SK-N-SH treated with all-trans-retinoic acid at 6 μM for 48 hours (cell line): ENCODE data around the gene MSS51.
"Not testable (repeated sequence)": the region's sequence is repeated elsewhere in the genome, so short reads cannot be mapped to it uniquely, and the experiment has no call there.

Experiments used
- ATAC-seq: fragments of 200-7000 bp; cut with Tn5 transposase; 3 replicates; pipeline ENCODE4 v1.9.1; 2020; ENCODE audit warnings: mild to moderate bottlenecking, moderate library complexity
- ARNTL ChIP-seq: fragments of 450-650 bp; formaldehyde crosslinking; IDR thresholded peaks from 2 replicates; pipeline ENCODE4 v1.5.0; 2020; ENCODE audit warnings: low read depth, mild to moderate bottlenecking, moderate library complexity, borderline replicate concordance
- BACH2 ChIP-seq: fragments of 250-450 bp; sonication (Bioruptor Pico); IDR thresholded peaks from 2 replicates; pipeline ENCODE4 v1.9.0; 2021; ENCODE audit warnings: mild to moderate bottlenecking, borderline replicate concordance
- CSDC2 ChIP-seq: fragments of 250-450 bp; sonication (Bioruptor Pico); IDR thresholded peaks from 2 replicates; pipeline ENCODE4 v1.5.0; 2020; ENCODE audit warnings: mild to moderate bottlenecking, moderate library complexity
- ESRRG ChIP-seq: fragments of 250-450 bp; sonication (Bioruptor Pico); IDR thresholded peaks from 2 replicates; pipeline ENCODE4 v1.6.1; 2021; ENCODE audit warnings: mild to moderate bottlenecking
- GLIS3 ChIP-seq: fragments of 250-450 bp; sonication (Bioruptor Pico); IDR thresholded peaks from 2 replicates; pipeline ENCODE4 v1.5.0; 2020; ENCODE audit warnings: mild to moderate bottlenecking, moderate library complexity
- ISL1 ChIP-seq: fragments of 250-450 bp; sonication (Bioruptor Pico); IDR thresholded peaks from 2 replicates; pipeline ENCODE4 v2.1.2; 2022; ENCODE audit warnings: mild to moderate bottlenecking, moderate library complexity
- OSR1 ChIP-seq: fragments of 250-450 bp; sonication (Bioruptor Pico); IDR thresholded peaks from 2 replicates; pipeline ENCODE4 v1.8.0; 2022; ENCODE audit warnings: moderate library complexity, mild to moderate bottlenecking, inconsistent platforms
- PPARA ChIP-seq: fragments of 250-450 bp; sonication (Bioruptor Pico); IDR thresholded peaks from 2 replicates; pipeline ENCODE4 v1.5.0; 2020; ENCODE audit warnings: mild to moderate bottlenecking, borderline replicate concordance
- RARB ChIP-seq: fragments of 250-450 bp; sonication (Bioruptor Pico); IDR thresholded peaks from 2 replicates; pipeline ENCODE4 v1.8.0; 2021; ENCODE audit warnings: mild to moderate bottlenecking, moderate library complexity
- TCF4 ChIP-seq: fragments of 250-450 bp; sonication (Bioruptor Pico); IDR thresholded peaks from 2 replicates; pipeline ENCODE4 v1.8.0; 2021; ENCODE audit warnings: mild to moderate bottlenecking, moderate library complexity, borderline replicate concordance
- ZFP3 ChIP-seq: fragments of 250-450 bp; sonication (Bioruptor Pico); IDR thresholded peaks from 2 replicates; pipeline ENCODE4 v1.5.0; 2020; ENCODE audit warnings: mild to moderate bottlenecking, moderate library complexity
- ZFP30 ChIP-seq: fragments of 450-650 bp; formaldehyde crosslinking; IDR thresholded peaks from 2 replicates; pipeline ENCODE4 v1.5.0; 2022; ENCODE audit warnings: mild to moderate bottlenecking, moderate library complexity
- ZNF565 ChIP-seq: fragments of 450-650 bp; formaldehyde crosslinking; conservative IDR thresholded peaks from 2 replicates; pipeline ENCODE4 v1.5.0; 2020; ENCODE audit warnings: low read depth, mild to moderate bottlenecking, moderate library complexity
- ZNF8 ChIP-seq: fragments of 450-650 bp; formaldehyde crosslinking; IDR thresholded peaks from 2 replicates; pipeline ENCODE4 v1.5.0; 2020; ENCODE audit warnings: mild to moderate bottlenecking, moderate library complexity
- TF ChIP-seq, protein P1 (sequence below): fragments of 250-450 bp; sonication (Bioruptor Pico); IDR thresholded peaks from 2 replicates; pipeline ENCODE4 v1.5.1; 2020; ENCODE audit warnings: low read depth, mild to moderate bottlenecking, moderate library complexity
- TF ChIP-seq, protein P2 (sequence below): fragments of 250-450 bp; sonication (Bioruptor Pico); IDR thresholded peaks from 2 replicates; pipeline ENCODE4 v1.8.0; 2021; ENCODE audit warnings: low read depth, mild to moderate bottlenecking, moderate library complexity, borderline replicate concordance
- TF ChIP-seq, protein P3 (sequence below): fragments of 250-450 bp; sonication (Bioruptor Pico); IDR thresholded peaks from 2 replicates; pipeline ENCODE4 v1.5.0; 2020; ENCODE audit warnings: mild to moderate bottlenecking, moderate library complexity
- TF ChIP-seq, protein P4 (sequence below): fragments of 250-450 bp; sonication (Bioruptor Pico); IDR thresholded peaks from 2 replicates; pipeline ENCODE4 v1.5.1; 2021; ENCODE audit warnings: mild to moderate bottlenecking, moderate library complexity

Gene MSS51

DNA sequence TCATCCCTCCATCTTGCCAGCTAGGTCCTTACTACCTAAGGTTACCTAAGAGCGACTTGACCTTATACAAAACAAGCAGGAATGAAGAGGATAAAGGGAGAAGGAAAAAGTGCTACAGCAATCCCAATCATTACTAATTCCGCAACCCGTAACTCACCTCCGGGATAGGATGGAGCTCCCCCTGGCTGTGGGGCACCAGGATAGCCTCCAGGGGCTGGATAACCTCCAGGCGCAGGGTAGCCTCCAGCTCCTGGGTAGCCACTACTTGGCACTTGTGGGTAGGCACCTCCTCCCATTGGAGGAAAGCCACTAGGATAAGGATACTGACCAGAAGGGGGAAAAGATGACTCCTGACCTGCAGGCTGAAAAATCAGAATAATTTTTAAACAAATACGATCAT lies 35.3 kb downstream of the MSS51 start:
- ATAC-seq = no peak
- TF ChIP-seq PPARA (CRISPR knock-in tag) = no peak
- no peak for TF ChIP-seq ISL1
- TF ChIP-seq ZFP3 (CRISPR knock-in tag) = no peak
- TF ChIP-seq, protein P1, sequence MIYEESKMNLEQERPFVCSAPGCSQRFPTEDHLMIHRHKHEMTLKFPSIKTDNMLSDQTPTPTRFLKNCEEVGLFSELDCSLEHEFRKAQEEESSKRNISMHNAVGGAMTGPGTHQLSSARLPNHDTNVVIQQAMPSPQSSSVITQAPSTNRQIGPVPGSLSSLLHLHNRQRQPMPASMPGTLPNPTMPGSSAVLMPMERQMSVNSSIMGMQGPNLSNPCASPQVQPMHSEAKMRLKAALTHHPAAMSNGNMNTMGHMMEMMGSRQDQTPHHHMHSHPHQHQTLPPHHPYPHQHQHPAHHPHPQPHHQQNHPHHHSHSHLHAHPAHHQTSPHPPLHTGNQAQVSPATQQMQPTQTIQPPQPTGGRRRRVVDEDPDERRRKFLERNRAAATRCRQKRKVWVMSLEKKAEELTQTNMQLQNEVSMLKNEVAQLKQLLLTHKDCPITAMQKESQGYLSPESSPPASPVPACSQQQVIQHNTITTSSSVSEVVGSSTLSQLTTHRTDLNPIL (CRISPR knock-in tag) = no peak
- no peak for TF ChIP-seq ZNF565 (CRISPR knock-in tag)
- TF ChIP-seq ESRRG (CRISPR knock-in tag) = no peak
- no peak for TF ChIP-seq GLIS3
- TF ChIP-seq RARB (CRISPR knock-in tag) = no peak
- no peak for TF ChIP-seq CSDC2
- TF ChIP-seq TCF4 = no peak
- TF ChIP-seq, protein P2, sequence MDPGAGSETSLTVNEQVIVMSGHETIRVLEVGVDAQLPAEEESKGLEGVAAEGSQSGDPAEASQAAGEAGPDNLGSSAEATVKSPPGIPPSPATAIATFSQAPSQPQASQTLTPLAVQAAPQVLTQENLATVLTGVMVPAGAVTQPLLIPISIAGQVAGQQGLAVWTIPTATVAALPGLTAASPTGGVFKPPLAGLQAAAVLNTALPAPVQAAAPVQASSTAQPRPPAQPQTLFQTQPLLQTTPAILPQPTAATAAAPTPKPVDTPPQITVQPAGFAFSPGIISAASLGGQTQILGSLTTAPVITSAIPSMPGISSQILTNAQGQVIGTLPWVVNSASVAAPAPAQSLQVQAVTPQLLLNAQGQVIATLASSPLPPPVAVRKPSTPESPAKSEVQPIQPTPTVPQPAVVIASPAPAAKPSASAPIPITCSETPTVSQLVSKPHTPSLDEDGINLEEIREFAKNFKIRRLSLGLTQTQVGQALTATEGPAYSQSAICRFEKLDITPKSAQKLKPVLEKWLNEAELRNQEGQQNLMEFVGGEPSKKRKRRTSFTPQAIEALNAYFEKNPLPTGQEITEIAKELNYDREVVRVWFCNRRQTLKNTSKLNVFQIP = no peak
- no peak for TF ChIP-seq ZNF8 (CRISPR knock-in tag)
- no peak for TF ChIP-seq OSR1 (CRISPR knock-in tag)
- TF ChIP-seq, protein P3, sequence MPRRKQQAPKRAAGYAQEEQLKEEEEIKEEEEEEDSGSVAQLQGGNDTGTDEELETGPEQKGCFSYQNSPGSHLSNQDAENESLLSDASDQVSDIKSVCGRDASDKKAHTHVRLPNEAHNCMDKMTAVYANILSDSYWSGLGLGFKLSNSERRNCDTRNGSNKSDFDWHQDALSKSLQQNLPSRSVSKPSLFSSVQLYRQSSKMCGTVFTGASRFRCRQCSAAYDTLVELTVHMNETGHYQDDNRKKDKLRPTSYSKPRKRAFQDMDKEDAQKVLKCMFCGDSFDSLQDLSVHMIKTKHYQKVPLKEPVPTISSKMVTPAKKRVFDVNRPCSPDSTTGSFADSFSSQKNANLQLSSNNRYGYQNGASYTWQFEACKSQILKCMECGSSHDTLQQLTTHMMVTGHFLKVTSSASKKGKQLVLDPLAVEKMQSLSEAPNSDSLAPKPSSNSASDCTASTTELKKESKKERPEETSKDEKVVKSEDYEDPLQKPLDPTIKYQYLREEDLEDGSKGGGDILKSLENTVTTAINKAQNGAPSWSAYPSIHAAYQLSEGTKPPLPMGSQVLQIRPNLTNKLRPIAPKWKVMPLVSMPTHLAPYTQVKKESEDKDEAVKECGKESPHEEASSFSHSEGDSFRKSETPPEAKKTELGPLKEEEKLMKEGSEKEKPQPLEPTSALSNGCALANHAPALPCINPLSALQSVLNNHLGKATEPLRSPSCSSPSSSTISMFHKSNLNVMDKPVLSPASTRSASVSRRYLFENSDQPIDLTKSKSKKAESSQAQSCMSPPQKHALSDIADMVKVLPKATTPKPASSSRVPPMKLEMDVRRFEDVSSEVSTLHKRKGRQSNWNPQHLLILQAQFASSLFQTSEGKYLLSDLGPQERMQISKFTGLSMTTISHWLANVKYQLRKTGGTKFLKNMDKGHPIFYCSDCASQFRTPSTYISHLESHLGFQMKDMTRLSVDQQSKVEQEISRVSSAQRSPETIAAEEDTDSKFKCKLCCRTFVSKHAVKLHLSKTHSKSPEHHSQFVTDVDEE (CRISPR knock-in tag) = no peak
- TF ChIP-seq ZFP30 (CRISPR knock-in tag) = no peak
- TF ChIP-seq BACH2 (CRISPR knock-in tag) = no peak
- TF ChIP-seq ARNTL (CRISPR knock-in tag) = no peak
- TF ChIP-seq, protein P4, sequence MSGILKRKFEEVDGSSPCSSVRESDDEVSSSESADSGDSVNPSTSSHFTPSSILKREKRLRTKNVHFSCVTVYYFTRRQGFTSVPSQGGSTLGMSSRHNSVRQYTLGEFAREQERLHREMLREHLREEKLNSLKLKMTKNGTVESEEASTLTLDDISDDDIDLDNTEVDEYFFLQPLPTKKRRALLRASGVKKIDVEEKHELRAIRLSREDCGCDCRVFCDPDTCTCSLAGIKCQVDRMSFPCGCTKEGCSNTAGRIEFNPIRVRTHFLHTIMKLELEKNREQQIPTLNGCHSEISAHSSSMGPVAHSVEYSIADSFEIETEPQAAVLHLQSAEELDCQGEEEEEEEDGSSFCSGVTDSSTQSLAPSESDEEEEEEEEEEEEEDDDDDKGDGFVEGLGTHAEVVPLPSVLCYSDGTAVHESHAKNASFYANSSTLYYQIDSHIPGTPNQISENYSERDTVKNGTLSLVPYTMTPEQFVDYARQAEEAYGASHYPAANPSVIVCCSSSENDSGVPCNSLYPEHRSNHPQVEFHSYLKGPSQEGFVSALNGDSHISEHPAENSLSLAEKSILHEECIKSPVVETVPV (CRISPR knock-in tag) = no peak

DNA sequence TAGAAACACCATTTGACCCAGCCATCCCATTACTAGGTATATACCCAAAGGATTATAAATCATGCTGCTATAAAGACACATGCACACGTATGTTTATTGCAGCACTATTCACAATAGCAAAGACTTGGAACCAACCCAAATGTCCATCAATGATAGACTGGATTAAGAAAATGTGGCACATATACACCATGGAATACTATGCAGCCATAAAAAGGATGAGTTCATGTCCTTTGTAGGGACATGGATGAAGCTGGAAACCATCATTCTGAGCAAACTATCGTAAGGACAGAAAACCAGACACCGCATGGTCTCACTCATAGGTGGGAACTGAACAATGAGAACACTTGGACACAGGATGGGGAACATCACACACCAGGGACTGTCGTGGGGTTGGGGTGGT lies 39.0 kb downstream of the MSS51 start:
- ATAC-seq = not testable (repeated sequence)

DNA sequence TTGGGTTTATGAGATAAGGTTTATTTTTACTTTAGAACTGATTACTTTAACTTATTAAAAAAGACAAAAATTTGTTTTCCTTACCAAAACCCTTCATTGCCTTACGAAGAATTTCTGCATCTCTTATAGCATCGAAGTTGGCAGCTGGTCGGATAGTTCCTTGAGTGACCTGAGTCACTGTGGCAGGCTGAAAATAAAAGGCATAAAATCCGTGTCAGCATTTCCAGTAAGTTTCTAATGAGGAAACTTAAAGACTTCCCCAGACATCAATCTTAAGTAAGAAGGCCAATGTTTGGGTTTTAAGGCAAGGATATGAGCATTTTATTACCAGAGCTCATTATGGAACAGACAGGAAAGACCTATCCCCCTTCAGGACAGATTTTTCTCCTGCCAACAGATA lies 45.1 kb downstream of the MSS51 start:
- TF ChIP-seq BACH2 (CRISPR knock-in tag) (no peak), RARB (CRISPR knock-in tag) (no peak)
- TF ChIP-seq, protein P1 (CRISPR knock-in tag) = no peak
- TF ChIP-seq, protein P3 (CRISPR knock-in tag) = no peak
- no peak for ATAC-seq
